BE2C (cell line): ENCODE measurements around the gene TTC28.
"Not testable (repeated sequence)": the region's sequence is repeated elsewhere in the genome, so short reads cannot be mapped to it uniquely, and the experiment has no call there.

Source experiments
- DNase-seq: peaks from one replicate; pipeline ENCODE4 v3.0.0-alpha.2; 2020
- H3K27me3 ChIP-seq: fragments of 250-450 bp; sonication (Bioruptor Pico); 2 replicates; pipeline ENCODE4 v1.5.1; 2020; ENCODE audit warnings: mild to moderate bottlenecking
- H3K36me3 ChIP-seq: fragments of 250-450 bp; sonication (Bioruptor Pico); 2 replicates; pipeline ENCODE4 v1.5.1; 2020; ENCODE audit warnings: mild to moderate bottlenecking
- H3K4me1 ChIP-seq: fragments of 250-450 bp; sonication (Bioruptor Pico); 2 replicates; pipeline ENCODE4 v1.5.1; 2020
- H3K4me3 ChIP-seq: 2 replicates; pipeline ENCODE4 v1.5.1; 2011; ENCODE audit warnings: low read depth, low read length
- H3K9me3 ChIP-seq: fragments of 250-450 bp; sonication (Bioruptor Pico); 2 replicates; pipeline ENCODE4 v1.5.1; 2020
- CTCF ChIP-seq: IDR thresholded peaks from 2 replicates; pipeline ENCODE4 v1.5.1; 2012; ENCODE audit warnings: mild to moderate bottlenecking, low read depth, low read length

The TTC28 gene

GRCh38 chr22:28063656-28064055, 616.0 kb downstream of the TTC28 start:
- TF ChIP-seq CTCF: no peak
- no peak for DNase-seq
- no peaks in the 10 kb centered on the region; the same call in 1 of the 2 replicates for H3K9me3 ChIP-seq
- no peaks in the 10 kb centered on the region for H3K36me3 ChIP-seq
- H3K27me3 ChIP-seq: no peaks in the 10 kb centered on the region
- no peak overlapping the region for H3K4me3 ChIP-seq
- H3K4me1 ChIP-seq: no peaks in the 10 kb centered on the region

- not testable (repeated sequence) for H3K9me3 ChIP-seq, H3K4me3 ChIP-seq, DNase-seq, H3K36me3 ChIP-seq, H3K4me1 ChIP-seq, H3K27me3 ChIP-seq
Measured at GRCh38 chr22:28060594-28060993, 619.0 kb downstream of the TTC28 start.

GRCh38 chr22:28058036-28058435, 621.6 kb downstream of the TTC28 start:
- Histone ChIP-seq H3K27me3 (no peaks in the 10 kb centered on the region), H3K9me3 (no peaks in the 10 kb centered on the region; the same call in 1 of the 2 replicates), H3K4me3 (no peak overlapping the region), H3K36me3 (no peaks in the 10 kb centered on the region), H3K4me1 (peaks cover 6% of the 10 kb centered on the region)
- TF ChIP-seq CTCF: no peak
- DNase-seq: no peak

GRCh38 chr22:28054819-28055208, 624.8 kb downstream of the TTC28 start:
- TF ChIP-seq CTCF: no peak
- H3K36me3 ChIP-seq: no peaks in the 10 kb centered on the region
- H3K27me3 ChIP-seq: no peaks in the 10 kb centered on the region
- H3K9me3 ChIP-seq: no peaks in the 10 kb centered on the region
- H3K4me3 ChIP-seq: no peak overlapping the region
- no peak for DNase-seq
- H3K4me1 ChIP-seq: peaks cover 33% of the 10 kb centered on the region

GRCh38 chr22:28053896-28054818, 625.5 kb downstream of the TTC28 start:
- Histone ChIP-seq H3K27me3 (no peaks in the 10 kb centered on the region), H3K4me3 (no peak overlapping the region), H3K9me3 (no peaks in the 10 kb centered on the region), H3K36me3 (no peaks in the 10 kb centered on the region), H3K4me1 (peaks cover 37% of the 10 kb centered on the region)
- no peak for TF ChIP-seq CTCF
- DNase-seq: no peak

- no peaks in the 10 kb centered on the region for H3K36me3 ChIP-seq
- TF ChIP-seq CTCF: no peak; the same call in 1 of the 2 replicates
- no peak for DNase-seq
- no peaks in the 10 kb centered on the region for H3K27me3 ChIP-seq
- no peak overlapping the region for H3K4me3 ChIP-seq
- H3K9me3 ChIP-seq: no peaks in the 10 kb centered on the region
- H3K4me1 ChIP-seq: peaks cover 37% of the 10 kb centered on the region
Measured at GRCh38 chr22:28052825-28053269, 626.8 kb downstream of the TTC28 start.
